HG03139 (cell line): ENCODE data around the gene NCL.
"Not testable (repeated sequence)": the region's sequence is repeated elsewhere in the genome, so short reads cannot be mapped to it uniquely, and the experiment has no call there.

Experiments used
- ATAC-seq: cut with Tn5 transposase; IDR thresholded peaks from one replicate; pipeline ENCODE4 v1.9.1; 2021; ENCODE audit not compliant: unreplicated experiment

The NCL gene

GRCh38 chr2:231469583-231469950, 5.3 kb upstream of the NCL start:
- no peak for ATAC-seq

DNA sequence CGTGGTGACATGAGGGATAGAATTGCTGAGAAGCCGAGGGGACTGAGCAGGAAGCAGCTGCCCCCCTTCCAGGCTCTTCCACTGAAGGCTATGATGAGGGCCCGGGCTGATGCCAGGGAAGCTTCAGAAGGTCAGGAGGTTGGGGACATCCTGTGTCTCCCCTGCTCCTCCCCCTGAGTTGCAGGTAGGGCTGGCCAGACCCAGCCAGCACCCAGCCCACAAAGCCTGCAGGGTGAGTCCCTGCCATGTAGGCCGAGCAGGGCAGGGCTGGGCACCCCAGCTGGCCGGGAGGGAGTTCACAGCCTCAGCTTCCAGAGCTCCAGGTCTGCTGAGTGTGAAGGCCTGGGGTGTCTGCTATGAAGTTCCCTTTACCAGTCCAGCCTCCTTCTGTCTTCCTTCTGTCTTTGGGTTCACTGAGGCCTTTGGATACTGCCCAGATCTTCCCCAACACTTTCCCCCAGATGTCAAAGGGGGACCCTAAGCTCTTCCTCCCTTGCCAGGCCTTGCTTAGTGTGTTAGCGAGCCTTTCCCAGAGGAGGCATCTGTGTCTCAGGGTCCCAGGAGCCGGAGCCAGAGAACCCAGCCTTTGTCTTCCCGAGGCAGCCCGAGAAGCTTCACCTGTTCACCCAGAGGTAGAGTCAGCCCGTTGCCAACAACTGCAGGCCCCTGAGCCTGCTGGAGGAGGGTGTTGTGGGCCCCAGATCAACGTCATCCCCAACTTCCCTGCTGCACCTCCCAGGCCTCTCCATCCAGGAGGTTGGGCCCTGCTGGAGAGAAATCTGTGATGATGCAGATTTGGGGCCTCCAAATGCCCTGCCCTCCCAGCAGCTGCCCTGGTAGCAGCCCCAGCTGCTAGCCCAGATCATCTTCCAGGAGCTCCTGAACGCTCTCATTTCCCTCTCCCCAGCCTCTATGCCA, 3.6 kb upstream of the NCL start:
- no peak for ATAC-seq

- no peak for ATAC-seq
Measured at GRCh38 chr2:231467016-231467545, 2.8 kb upstream of the NCL start.

GRCh38 chr2:231464576-231465540, 574 bp upstream of the NCL start:
- ATAC-seq = no peak

DNA sequence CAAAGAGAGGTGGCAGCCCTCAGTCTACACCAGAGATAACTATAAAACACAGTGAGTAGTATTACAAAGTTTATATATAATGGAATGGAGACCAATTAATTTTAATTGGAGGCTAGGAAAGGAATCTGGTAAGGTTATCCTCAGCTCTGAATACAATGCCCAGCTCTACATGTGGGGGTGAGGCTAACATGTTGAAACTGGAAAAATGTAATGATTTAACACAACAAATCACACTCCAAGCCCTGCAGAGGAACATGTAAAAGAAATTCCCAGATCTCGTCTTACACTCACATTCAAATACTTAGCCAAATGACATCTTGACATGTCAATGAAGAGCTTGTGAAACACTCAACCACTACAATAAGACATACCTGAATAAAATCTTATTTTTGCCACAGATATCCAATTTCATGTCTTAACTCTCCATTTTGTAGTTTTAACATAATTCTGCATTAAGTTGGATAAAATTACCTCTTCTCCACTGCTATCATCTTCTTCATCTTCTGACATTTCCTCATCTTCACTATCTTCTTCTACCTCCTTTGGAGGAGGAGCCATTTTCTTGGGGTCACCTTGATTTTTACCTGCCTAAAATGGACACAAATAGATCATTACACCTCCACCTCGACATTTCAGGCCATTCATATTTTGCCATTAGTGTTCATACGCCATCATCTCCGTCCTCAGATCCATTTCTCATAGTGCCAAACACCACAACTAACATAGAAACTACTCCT, 1.4 kb downstream of the NCL start:
- ATAC-seq = no peak

GRCh38 chr2:231461516-231461971, 2.7 kb downstream of the NCL start:
- no peak for ATAC-seq

- ATAC-seq = not testable (repeated sequence)
Measured at GRCh38 chr2:231460841-231461240, 3.4 kb downstream of the NCL start.

GRCh38 chr2:231460073-231460835, 4.0 kb downstream of the NCL start:
- ATAC-seq = no peak

- no peak for ATAC-seq
Measured at GRCh38 chr2:231458368-231458767, 5.9 kb downstream of the NCL start.

GRCh38 chr2:231457101-231457500, 7.2 kb downstream of the NCL start:
- ATAC-seq = no peak

- ATAC-seq = no peak
Measured at GRCh38 chr2:231456295-231457004, 7.8 kb downstream of the NCL start.

GRCh38 chr2:231455890-231456289, 8.4 kb downstream of the NCL start:
- no peak for ATAC-seq

DNA sequence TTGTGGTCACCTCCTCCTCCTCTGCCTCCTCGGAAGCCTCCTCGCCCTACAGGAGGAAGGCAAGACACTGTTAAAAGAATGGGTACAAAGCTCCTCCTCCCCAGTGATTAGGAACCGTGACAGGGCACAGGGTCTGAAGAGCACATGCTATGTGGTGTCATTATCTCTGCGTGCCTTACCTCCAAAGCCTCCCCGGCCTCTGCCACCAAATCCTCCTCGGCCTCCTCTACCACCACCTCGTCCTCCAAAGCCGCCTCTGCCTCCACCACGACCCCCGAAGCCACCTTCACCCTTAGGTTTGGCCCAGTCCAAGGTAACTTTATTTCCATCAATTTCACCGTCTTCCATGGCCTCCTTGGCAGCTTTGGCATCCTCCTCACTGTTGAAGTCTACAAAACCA, 9.1 kb downstream of the NCL start:
- ATAC-seq = no peak

GRCh38 chr2:231454361-231454791, 9.9 kb downstream of the NCL start:
- ATAC-seq = no peak

GRCh38 chr2:231452799-231453508, 11.3 kb downstream of the NCL start:
- no peak for ATAC-seq

DNA sequence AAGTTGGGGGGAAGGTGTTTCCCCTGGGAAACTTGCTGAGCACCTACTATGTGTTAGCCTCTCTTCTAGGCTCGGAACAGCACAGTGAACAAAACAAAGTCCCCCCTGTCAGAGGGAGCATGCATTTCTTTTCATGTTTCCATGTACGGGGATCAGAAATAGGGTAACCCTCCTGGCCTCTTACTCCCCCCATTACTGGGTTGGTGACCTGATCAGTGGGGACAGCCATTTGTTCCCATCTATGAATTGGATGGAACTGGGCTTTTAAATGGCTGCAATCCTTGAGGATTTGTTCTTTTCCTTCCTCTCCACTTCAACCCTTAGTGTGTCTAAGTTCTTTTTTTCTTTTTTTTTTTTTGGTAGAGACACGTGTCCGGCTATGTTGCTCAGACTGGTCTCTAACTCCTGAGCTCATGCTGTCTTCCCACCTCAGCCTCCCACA, 13.7 kb downstream of the NCL start:
- ATAC-seq = no peak

GRCh38 chr2:231449503-231450054, 14.7 kb downstream of the NCL start:
- no peak for ATAC-seq

- ATAC-seq = no peak
Measured at GRCh38 chr2:231436957-231437356, 27.3 kb downstream of the NCL start.
